WTC11 (cell line): Measurements from ENCODE around the gene PIEZO1.

Source experiments
- RELA ChIP-seq: sonication (generic); formaldehyde crosslinking; IDR thresholded peaks from 2 replicates; pipeline ENCODE4 v1.8.1; 2022; ENCODE audit warnings: missing genetic modification reagents, mild to moderate bottlenecking, borderline replicate concordance
- TCF7 ChIP-seq: sonication (generic); formaldehyde crosslinking; IDR thresholded peaks from 2 replicates; pipeline ENCODE4 v1.8.0; 2022; ENCODE audit warnings: mild to moderate bottlenecking, low read depth, missing genetic modification reagents, moderate library complexity
- TF ChIP-seq, protein P1 (sequence below): sonication (generic); formaldehyde crosslinking; IDR thresholded peaks from 2 replicates; pipeline ENCODE4 v1.8.0; 2022; ENCODE audit warnings: mild to moderate bottlenecking, missing genetic modification reagents

DNA sequence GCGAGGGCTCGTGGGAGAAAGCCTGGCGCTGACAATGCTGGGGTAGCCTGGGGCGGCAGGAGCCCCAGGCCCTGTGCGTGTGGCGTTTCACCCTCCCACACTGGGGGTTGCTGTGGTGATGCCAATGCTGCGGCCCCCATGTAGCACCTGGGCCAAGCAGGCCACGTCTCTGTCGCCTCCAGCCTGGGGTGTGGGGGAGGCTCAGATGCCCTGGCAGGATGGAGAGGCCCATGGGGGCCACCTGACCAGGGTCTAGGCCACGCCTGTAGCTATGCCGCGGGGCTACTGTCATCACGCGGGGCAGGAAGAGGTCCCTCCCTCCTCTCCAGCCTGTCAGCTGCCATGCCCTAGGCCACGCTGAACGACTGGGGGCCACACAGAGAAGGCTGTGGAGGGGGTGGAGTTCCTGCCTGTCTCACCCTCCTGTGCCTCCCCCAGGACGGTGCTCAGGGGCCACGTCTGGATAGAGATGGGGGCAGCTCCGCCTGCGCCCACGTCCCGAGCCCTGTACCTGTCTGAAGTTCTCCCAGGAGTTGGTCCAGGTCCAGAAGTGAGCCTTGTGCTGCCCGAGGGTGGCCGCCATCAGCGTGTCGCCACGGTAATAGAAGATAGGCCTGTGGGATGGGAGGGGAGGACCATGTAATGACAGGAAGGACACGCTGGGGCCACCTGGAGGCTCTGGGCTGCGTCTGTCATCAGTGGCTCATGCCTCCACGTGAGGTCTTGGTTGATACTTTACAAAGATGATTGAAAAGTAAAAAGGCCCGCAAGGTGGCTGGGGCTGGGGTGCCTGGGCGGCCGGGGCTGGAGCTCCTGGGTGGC, 39.4 kb upstream of the PIEZO1 start:
- TF ChIP-seq TCF7 (CRISPR knock-in tag) (no peak), RELA (CRISPR knock-in tag) (no peak)
- TF ChIP-seq, protein P1, sequence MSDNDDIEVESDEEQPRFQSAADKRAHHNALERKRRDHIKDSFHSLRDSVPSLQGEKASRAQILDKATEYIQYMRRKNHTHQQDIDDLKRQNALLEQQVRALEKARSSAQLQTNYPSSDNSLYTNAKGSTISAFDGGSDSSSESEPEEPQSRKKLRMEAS (CRISPR knock-in tag) = no peak
